ENCODE results near the gene TESK1. TPM values are rescaled to one million over a fixed set of nuclear protein-coding genes. Genes with fewer than 3 reads are reported as not detected.
A peak's percentile ranks its signal among the peaks of the same experiment; 100 is the strongest.

The TESK1 gene
- total and polyA plus RNA-seq, 2 experiments from 2014 or later, result 14.1 to 21.6 TPM

DNA sequence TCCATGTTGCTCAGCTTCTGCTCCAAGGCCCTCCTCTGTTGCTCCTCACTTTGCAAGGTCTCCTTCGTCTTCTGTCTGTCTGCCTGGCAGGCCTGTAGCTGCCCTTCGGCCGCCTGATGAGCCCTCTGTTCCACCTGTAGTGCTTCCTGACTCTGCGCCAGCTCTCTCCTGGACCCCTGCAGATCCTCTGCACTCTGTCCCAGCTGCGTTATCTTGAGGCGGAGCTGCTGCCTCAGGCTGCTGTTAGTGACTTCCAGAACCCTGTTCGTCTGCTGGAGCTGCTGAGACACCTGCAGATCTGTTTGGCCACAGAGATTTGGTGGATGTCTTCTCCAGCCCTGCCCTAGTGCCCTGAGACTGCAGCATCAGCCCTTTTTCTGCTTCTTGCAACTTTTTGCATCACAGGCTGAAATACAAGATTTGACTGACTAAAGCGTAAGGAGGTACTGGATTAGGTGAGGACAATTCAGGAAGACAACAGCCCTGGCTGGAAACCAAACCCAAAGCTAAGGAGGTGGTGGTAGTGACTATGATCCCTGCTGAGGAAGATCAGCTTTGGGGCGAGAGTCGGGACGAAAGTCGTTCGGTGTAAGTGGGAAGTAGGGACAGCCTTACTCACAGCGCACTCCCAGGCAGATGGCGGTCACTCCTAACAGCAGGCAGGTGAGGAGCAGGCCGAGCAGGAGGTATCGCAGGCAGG lies 11.1 kb downstream of the TESK1 start:
- Histone ChIP-seq H3K9ac (no peak overlapping the region), H3K79me2 (ENCODE audit: insufficient read depth) (no peaks in the 10 kb centered on the region), H3K27me3 (replicated peaks; ENCODE audit: insufficient read depth) (no peaks in the 10 kb centered on the region), H3K4me2 (ENCODE audit: unreplicated experiment) (peak overlapping the region; percentile 79), H3K4me1 (ENCODE audit: insufficient read depth) (no peaks in the 10 kb centered on the region), H2AFZ (peak overlapping the region; percentile 94; the same call in 1 of the 2 replicates), H3K9me2 (ENCODE audit: insufficient read depth) (no peaks in the 10 kb centered on the region), H4K20me1 (ENCODE audit: insufficient read depth) (no peaks in the 10 kb centered on the region), H3K27ac (no peak overlapping the region), H3K4me3 (no peak overlapping the region), H3K36me3 (ENCODE audit: low read depth) (no peaks in the 10 kb centered on the region), H3F3A (ENCODE audit: insufficient read depth) (no peaks in the 10 kb centered on the region), H3K9me3 (ENCODE audit: low read depth) (no peaks in the 10 kb centered on the region)
- in situ Hi-C loops (cut with MboI), result loop anchor here (25.0 kb wide), 1 partner anchor 96 kb away; no protein-coding TSS in a partner anchor
- DNase-seq, result no peak
- no peak for TF ChIP-seq EZH2phosphoT487 (IDR thresholded peaks at IDR 0.05; ENCODE audit: insufficient read depth, low read depth)
- TF ChIP-seq EZH2 (IDR thresholded peaks at IDR 0.05; ENCODE audit: insufficient read depth, poor library complexity, severe bottlenecking), result no peak
- WGBS, 2 experiments (ENCODE audit: low coverage in 1 of 2, low lambda C conversion rate in 2 of 2, missing lambda C conversion rate in 2 of 2), result 90 to 92% methylated on average over 17 of the region's 17 CpGs

DNA sequence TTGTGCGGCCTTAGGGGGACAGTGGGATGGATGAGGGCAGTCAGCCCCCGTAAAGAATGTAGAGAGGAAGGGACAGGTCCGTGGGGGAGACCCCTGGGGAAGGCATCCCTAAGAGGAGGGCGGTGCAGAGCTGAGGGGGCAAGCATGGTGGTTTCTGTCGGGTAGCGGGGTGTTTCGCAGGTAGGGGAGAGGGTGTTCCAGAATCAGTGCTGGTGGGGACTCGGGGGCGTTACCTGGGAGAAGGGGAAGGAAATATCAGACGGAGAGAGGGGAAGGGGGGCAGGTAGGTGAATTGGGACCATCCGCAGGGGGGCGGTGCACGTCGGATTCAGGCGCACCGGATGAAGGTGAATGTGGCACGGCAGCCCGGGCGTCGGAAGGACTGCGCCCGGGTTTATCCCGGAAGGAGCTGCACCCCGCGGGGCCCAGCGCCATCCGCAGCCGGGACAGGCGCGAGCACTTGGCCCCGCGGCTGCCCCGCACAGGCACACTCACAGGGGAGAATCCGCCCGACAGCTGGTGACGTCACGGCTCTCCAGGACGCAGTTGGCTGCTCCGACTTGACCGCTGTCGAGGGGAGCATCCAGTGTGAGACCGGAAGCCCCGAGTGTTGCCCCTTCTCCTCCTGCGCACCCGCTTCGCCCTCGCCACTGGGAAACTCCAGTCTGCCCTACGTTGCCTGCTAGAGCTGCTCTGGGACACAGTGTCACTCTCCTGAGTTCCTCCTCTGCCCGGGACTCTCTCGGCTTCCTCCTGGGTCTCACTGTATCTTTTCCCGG lies 11.8 kb downstream of the TESK1 start:
- Histone ChIP-seq H3K9ac (peak overlapping the region; percentile 67), H3K79me2 (ENCODE audit: insufficient read depth) (no peaks in the 10 kb centered on the region), H3K27ac (no peak overlapping the region), H3F3A (ENCODE audit: insufficient read depth) (no peaks in the 10 kb centered on the region), H3K9me3 (ENCODE audit: low read depth) (no peaks in the 10 kb centered on the region), H3K27me3 (replicated peaks; ENCODE audit: insufficient read depth) (no peaks in the 10 kb centered on the region), H2AFZ (peak overlapping the region; percentile 94), H3K4me2 (ENCODE audit: unreplicated experiment) (peak overlapping the region; percentile 79), H3K9me2 (ENCODE audit: insufficient read depth) (no peaks in the 10 kb centered on the region), H3K36me3 (ENCODE audit: low read depth) (no peaks in the 10 kb centered on the region), H3K4me1 (ENCODE audit: insufficient read depth) (no peaks in the 10 kb centered on the region), H4K20me1 (ENCODE audit: insufficient read depth) (no peaks in the 10 kb centered on the region), H3K4me3 (peak overlapping the region; percentile 65)
- DNase-seq, result peak; percentile 79
- in situ Hi-C loops (cut with MboI), result loop anchor here (25.0 kb wide), 1 partner anchor 95 kb away; no protein-coding TSS in a partner anchor
- no peak for TF ChIP-seq EZH2phosphoT487 (IDR thresholded peaks at IDR 0.05; ENCODE audit: insufficient read depth, low read depth)
- TF ChIP-seq EZH2 (IDR thresholded peaks at IDR 0.05; ENCODE audit: insufficient read depth, poor library complexity, severe bottlenecking), result no peak
- WGBS, 2 experiments (ENCODE audit: low coverage in 1 of 2, low lambda C conversion rate in 2 of 2, missing lambda C conversion rate in 2 of 2), result 12 to 17% methylated on average over 34 to 50 of the region's 51 CpGs

DNA sequence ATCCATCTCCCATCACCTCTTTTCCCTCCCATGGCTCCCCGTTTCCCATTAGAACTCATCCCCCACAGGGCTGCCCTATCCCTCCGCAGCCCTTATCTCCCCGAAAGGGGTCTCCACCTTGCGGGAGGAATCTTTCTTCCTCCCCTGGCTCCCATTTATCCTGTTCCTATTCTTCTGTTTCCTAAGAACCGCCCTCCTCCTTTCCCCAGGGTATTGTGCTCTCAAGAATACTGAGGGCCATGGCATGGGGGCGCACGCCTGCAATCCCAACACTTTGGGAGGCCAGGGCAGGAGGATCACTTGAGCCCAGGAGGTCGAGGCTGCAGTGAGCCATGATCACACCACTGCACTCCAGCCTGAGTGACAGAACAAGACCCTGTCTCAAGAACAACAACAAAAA lies 12.5 kb downstream of the TESK1 start:
- peak overlapping the region; percentile 79 for H3K4me2 ChIP-seq (ENCODE audit: unreplicated experiment)

DNA sequence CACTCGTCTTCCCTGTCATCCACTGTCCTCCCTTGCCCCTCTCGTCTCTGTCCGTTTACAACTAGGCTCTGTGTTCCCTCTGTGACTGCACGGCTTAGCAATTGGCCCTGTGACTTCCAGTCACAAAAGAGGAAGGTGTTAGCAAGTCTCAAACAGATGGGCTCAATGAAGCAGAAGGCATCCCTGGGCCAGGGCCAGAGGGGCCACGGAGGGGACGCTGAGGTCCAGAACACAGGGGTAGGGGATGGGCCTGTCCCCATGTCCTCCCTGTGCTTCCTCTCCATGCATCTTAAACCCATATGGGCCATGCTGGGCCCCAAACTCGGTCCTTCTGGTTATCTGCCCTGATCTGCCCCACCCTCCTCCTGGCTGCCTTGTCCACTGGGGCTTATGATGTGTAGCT lies 13.3 kb downstream of the TESK1 start, which contains the start of gene CD72:
Gene CD72 (minus strand): TSS at position 89 of the 403 bp plus-strand sequence. CDS start 110 bp downstream, outside the sequence.
- no peaks in the 10 kb centered on the region for H3K9me3 ChIP-seq (ENCODE audit: low read depth)
- no peak for DNase-seq
- TF ChIP-seq EZH2 (IDR thresholded peaks at IDR 0.05; ENCODE audit: insufficient read depth, poor library complexity, severe bottlenecking) (no peak), EZH2phosphoT487 (IDR thresholded peaks at IDR 0.05; ENCODE audit: insufficient read depth, low read depth) (no peak)
- H2AFZ ChIP-seq, result peak within 1 kb of the TSS; percentile 94
- no peaks in the 10 kb centered on the region for H3K36me3 ChIP-seq (ENCODE audit: low read depth)
- H3F3A ChIP-seq (ENCODE audit: insufficient read depth), result no peaks in the 10 kb centered on the region
- no peaks in the 10 kb centered on the region for H4K20me1 ChIP-seq (ENCODE audit: insufficient read depth)
- WGBS, 2 experiments (ENCODE audit: low coverage in 1 of 2, low lambda C conversion rate in 2 of 2, missing lambda C conversion rate in 2 of 2), result 79 to 80% methylated on average over 7 of the region's 7 CpGs
- H3K79me2 ChIP-seq (ENCODE audit: insufficient read depth), result no peaks in the 10 kb centered on the region
- no peaks in the 10 kb centered on the region for H3K27me3 ChIP-seq (replicated peaks; ENCODE audit: insufficient read depth)
- no peaks in the 10 kb centered on the region for H3K9me2 ChIP-seq (ENCODE audit: insufficient read depth)
- H3K27ac ChIP-seq, result no peak within 1 kb of the TSS
- H3K4me3 ChIP-seq, result peak within 1 kb of the TSS; percentile 65
- peak within 1 kb of the TSS; percentile 79 for H3K4me2 ChIP-seq (ENCODE audit: unreplicated experiment)
- in situ Hi-C loops (cut with MboI), result loop anchor here (25.0 kb wide), 1 partner anchor 94 kb away; no protein-coding TSS in a partner anchor
- peak within 1 kb of the TSS; percentile 67 for H3K9ac ChIP-seq
- H3K4me1 ChIP-seq (ENCODE audit: insufficient read depth), result no peaks in the 10 kb centered on the region

More for the DNA sequence above, 12.5 kb downstream of the TESK1 start:
- DNase-seq, result no peak
- H3K9me3 ChIP-seq (ENCODE audit: low read depth), result no peaks in the 10 kb centered on the region
- H3K27ac ChIP-seq, result no peak overlapping the region
- H3K4me3 ChIP-seq, result peak overlapping the region; percentile 65; the same call in 1 of the 2 replicates
- H3K27me3 ChIP-seq (replicated peaks; ENCODE audit: insufficient read depth), result no peaks in the 10 kb centered on the region
- TF ChIP-seq EZH2 (IDR thresholded peaks at IDR 0.05; ENCODE audit: insufficient read depth, poor library complexity, severe bottlenecking), result no peak
- WGBS, 2 experiments (ENCODE audit: low coverage in 1 of 2, low lambda C conversion rate in 2 of 2, missing lambda C conversion rate in 2 of 2), result 53 to 65% methylated on average over 8 of the region's 8 CpGs
- in situ Hi-C loops (cut with MboI), result loop anchor here (25.0 kb wide), 1 partner anchor 95 kb away; no protein-coding TSS in a partner anchor
- H4K20me1 ChIP-seq (ENCODE audit: insufficient read depth), result no peaks in the 10 kb centered on the region
- no peaks in the 10 kb centered on the region for H3F3A ChIP-seq (ENCODE audit: insufficient read depth)
- no peaks in the 10 kb centered on the region for H3K79me2 ChIP-seq (ENCODE audit: insufficient read depth)
- H3K9ac ChIP-seq, result peak overlapping the region; percentile 67
- no peaks in the 10 kb centered on the region for H3K9me2 ChIP-seq (ENCODE audit: insufficient read depth)
- no peaks in the 10 kb centered on the region for H3K4me1 ChIP-seq (ENCODE audit: insufficient read depth)
- peak overlapping the region; percentile 94 for H2AFZ ChIP-seq
- H3K36me3 ChIP-seq (ENCODE audit: low read depth), result no peaks in the 10 kb centered on the region

Measured in GM23248 (cell line).